Right renal pelvis (tissue), 4 donors: ENCODE measurements around the gene SEMA6C. TPM values are rescaled to one million over a fixed set of nuclear protein-coding genes. Genes with fewer than 3 reads are reported as not detected.

Source experiments
- DNase-seq, 4 donors: peaks; one replicate each; pipeline ENCODE4 v3.0.0-alpha.2; 2013; ENCODE audit warnings: low read depth in 4 of 4, low spot score in 3 of 4, missing footprints in 1 of 4
- polyA plus RNA-seq, 4 donors: library from polyadenylated mRNA; unstranded; fragments of 120-200 nt; gene quantifications; one replicate each; pipeline ENCODE4 v1.2.1, GENCODE V29; 2013; ENCODE audit not compliant: insufficient read length in 4 of 4

Gene SEMA6C
- polyA plus RNA-seq, 4 donors = 24.1 to 28.9 (median 24.9) TPM

- DNase-seq = no peak
Observed at GRCh38 chr1:151159373-151159772, 12.9 kb upstream of the SEMA6C start.

GRCh38 chr1:151158751-151159251, 12.4 kb upstream of the SEMA6C start:
- DNase-seq = no peak

- DNase-seq = no peak
Observed at GRCh38 chr1:151158326-151158725, 11.9 kb upstream of the SEMA6C start.

- DNase-seq = no peak
Observed at GRCh38 chr1:151157067-151157531, 10.7 kb upstream of the SEMA6C start.

- DNase-seq = no peak
Observed at GRCh38 chr1:151156515-151156819, 10.0 kb upstream of the SEMA6C start, which contains the start of gene TNFAIP8L2. TSS of gene TNFAIP8L2 (plus strand) at chr1:151156649. CDS start at chr1:151158698, 2,049 bp downstream.

- no peak for DNase-seq
Observed at GRCh38 chr1:151147665-151148064, 1.2 kb upstream of the SEMA6C start.

GRCh38 chr1:151147132-151147503, 687 bp upstream of the SEMA6C start:
- DNase-seq = no peak

- DNase-seq = no peak
Observed at GRCh38 chr1:151146072-151146411, 389 bp downstream of the SEMA6C start.

GRCh38 chr1:151145304-151146071, 943 bp downstream of the SEMA6C start:
- no peak for DNase-seq

- no peak for DNase-seq
Observed at GRCh38 chr1:151144474-151145303, 1.7 kb downstream of the SEMA6C start.

- no peak for DNase-seq
Observed at GRCh38 chr1:151143986-151144385, 2.4 kb downstream of the SEMA6C start.

GRCh38 chr1:151143057-151143435, 3.4 kb downstream of the SEMA6C start:
- no peak for DNase-seq

- DNase-seq = no peak
Observed at GRCh38 chr1:151142411-151143056, 3.9 kb downstream of the SEMA6C start.

- DNase-seq = no peak
Observed at GRCh38 chr1:151137789-151138188, 8.6 kb downstream of the SEMA6C start.

GRCh38 chr1:151135433-151136385, 10.7 kb downstream of the SEMA6C start:
- no peak for DNase-seq

- no peak for DNase-seq
Observed at GRCh38 chr1:151134991-151135390, 11.4 kb downstream of the SEMA6C start.

- no peak for DNase-seq
Observed at GRCh38 chr1:151134396-151134795, 12.0 kb downstream of the SEMA6C start.

- no peak for DNase-seq
Observed at GRCh38 chr1:151133018-151133806, 13.2 kb downstream of the SEMA6C start.

- DNase-seq = no peak
Observed at GRCh38 chr1:151132335-151133017, 14.0 kb downstream of the SEMA6C start.
